Measurements from ENCODE around the gene PCNX2.

- TF ChIP-seq EZH2 (IDR thresholded peaks at IDR 0.05; ENCODE audit: insufficient read depth, poor library complexity, severe bottlenecking) (no peak), EZH2phosphoT487 (IDR thresholded peaks at IDR 0.05; ENCODE audit: insufficient read depth, low read depth) (no peak)
Observed at GRCh38 chr1:233290396-233291034, 5.0 kb downstream of the PCNX2 start.

All from GM23248 (cell line).